Testis (tissue), 2 donors: ENCODE results near the gene MAPKAPK2.

Source experiments
- POLR2A ChIP-seq: fragments of 450-650 bp; IDR thresholded peaks from one replicate; pipeline ENCODE4 v1.6.1; 2017; ENCODE audit warnings: antibody characterized with exemption, mild to moderate bottlenecking, moderate library complexity
- TF ChIP-seq, protein P1 (sequence below), 3 experiments: fragments of 450-650 bp in 2 of 3; fragments of 200-600 bp in 1 of 3; sonication (generic) in 1 of 3; IDR thresholded peaks; one replicate each; pipeline ENCODE4 v1.5.1; 2016 to 2019; ENCODE audit warnings: antibody characterized with exemption in 3 of 3, mild to moderate bottlenecking in 2 of 3, moderate library complexity in 1 of 3

DNA sequence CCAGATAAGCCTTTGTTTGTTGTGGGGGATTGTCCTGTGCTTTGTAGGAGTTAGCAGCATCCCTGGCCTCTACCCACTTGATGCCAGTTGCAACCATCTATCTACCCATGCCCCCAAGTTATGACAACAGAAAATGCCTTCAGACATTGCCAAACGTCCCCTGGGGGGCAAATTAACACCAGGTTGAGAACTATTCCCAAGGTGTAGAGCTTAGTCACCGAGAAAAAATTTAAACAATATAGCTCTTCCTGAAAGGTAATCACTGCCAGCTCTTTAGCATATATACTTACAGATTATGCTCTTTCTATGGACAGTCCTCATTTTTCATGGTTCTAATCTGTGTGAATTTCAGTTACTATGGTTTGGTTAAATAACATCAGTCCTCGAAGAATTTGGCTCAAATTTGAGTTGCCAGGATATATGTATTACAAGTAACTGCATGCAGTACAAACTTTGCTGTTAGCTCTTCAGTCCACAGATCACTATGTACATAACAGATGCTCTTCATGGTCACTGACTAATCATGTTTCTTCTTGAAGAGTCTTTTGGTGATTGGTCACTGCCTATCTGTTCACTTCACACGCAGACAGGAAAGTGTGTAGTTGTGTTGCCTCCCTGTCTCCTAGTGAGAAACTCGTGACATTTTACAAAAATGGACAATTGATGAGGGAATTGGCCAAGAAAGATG, 25.2 kb downstream of the MAPKAPK2 start:
- TF ChIP-seq POLR2A, result no peak
- TF ChIP-seq, protein P1, sequence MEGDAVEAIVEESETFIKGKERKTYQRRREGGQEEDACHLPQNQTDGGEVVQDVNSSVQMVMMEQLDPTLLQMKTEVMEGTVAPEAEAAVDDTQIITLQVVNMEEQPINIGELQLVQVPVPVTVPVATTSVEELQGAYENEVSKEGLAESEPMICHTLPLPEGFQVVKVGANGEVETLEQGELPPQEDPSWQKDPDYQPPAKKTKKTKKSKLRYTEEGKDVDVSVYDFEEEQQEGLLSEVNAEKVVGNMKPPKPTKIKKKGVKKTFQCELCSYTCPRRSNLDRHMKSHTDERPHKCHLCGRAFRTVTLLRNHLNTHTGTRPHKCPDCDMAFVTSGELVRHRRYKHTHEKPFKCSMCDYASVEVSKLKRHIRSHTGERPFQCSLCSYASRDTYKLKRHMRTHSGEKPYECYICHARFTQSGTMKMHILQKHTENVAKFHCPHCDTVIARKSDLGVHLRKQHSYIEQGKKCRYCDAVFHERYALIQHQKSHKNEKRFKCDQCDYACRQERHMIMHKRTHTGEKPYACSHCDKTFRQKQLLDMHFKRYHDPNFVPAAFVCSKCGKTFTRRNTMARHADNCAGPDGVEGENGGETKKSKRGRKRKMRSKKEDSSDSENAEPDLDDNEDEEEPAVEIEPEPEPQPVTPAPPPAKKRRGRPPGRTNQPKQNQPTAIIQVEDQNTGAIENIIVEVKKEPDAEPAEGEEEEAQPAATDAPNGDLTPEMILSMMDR (IDR thresholded peaks at IDR 0.05), result no peak
